Prostate gland (tissue), 2 donors: ENCODE data around the gene FANCI. TPM values are rescaled to one million over a fixed set of nuclear protein-coding genes. Genes with fewer than 3 reads are reported as not detected.

Experiments used
- DNase-seq: peaks from one replicate; pipeline ENCODE4 v3.0.0-alpha.2; 2019; ENCODE audit warnings: low spot score
- H3K27ac ChIP-seq, 2 donors: fragments of 200-600 bp; sonication (generic); 2 replicates each; pipeline ENCODE4 v1.5.1; 2017 to 2019
- H3K27me3 ChIP-seq: fragments of 200-600 bp; sonication (generic); replicated peaks from 2 replicates; pipeline ENCODE4 v1.5.1; 2019; ENCODE audit not compliant: insufficient read depth
- H3K36me3 ChIP-seq, 2 donors: fragments of 200-600 bp; sonication (generic); 1 replicate in 1 of 2; 2 replicates in 1 of 2; pipeline versions ENCODE4 v1.5.1 to v1.8.1; 2017 to 2019
- H3K4me1 ChIP-seq: fragments of 200-600 bp; sonication (generic); replicated peaks from 2 replicates; pipeline ENCODE4 v1.5.1; 2019
- H3K4me3 ChIP-seq, 2 donors: fragments of 200-600 bp; sonication (generic); 2 replicates each; pipeline ENCODE4 v1.5.1; 2017 to 2019
- H3K9me3 ChIP-seq: fragments of 200-600 bp; sonication (generic); 2 replicates; pipeline ENCODE4 v1.5.1; 2017
- POLR2A ChIP-seq: fragments of 450-650 bp; IDR thresholded peaks from one replicate; pipeline ENCODE4 v1.6.1; 2016; ENCODE audit warnings: antibody characterized with exemption, mild to moderate bottlenecking
- POLR2AphosphoS5 ChIP-seq: sonication (generic); formaldehyde crosslinking; IDR thresholded peaks from one replicate; pipeline ENCODE4 v1.6.1; 2017; ENCODE audit warnings: antibody characterized with exemption
- WGBS: methylation state at CpG from one replicate; pipeline ENCODE4 v1.1.5; 2018; 5-methylcytosine and 5-hydroxymethylcytosine counted together
- intact Hi-C: fragments of 100-400 bp; cut with DNase I; formaldehyde crosslinking; loops from one replicate; pipeline ENCODE4 v1.14.2; 2022
- total RNA-seq, 2 donors: library from RNA; depleted of rRNA; stranded (reverse); fragments of >200 nt; gene quantifications; one replicate each; pipeline ENCODE4 v1.1.0, GENCODE V29; 2016
- TF ChIP-seq, protein P1 (sequence below), 4 experiments: fragments of 200-600 bp in 2 of 4; fragments of 450-650 bp in 2 of 4; sonication (generic) in 2 of 4; IDR thresholded peaks; 1 replicate in 3 of 4; 2 replicates in 1 of 4; pipeline ENCODE4 v1.5.1; 2016 to 2019; ENCODE audit warnings: antibody characterized with exemption in 4 of 4, mild to moderate bottlenecking in 2 of 4, moderate library complexity in 2 of 4

FANCI gene
- total RNA-seq, 2 donors from 2014 or later = 7.8 to 22.7 TPM

DNA sequence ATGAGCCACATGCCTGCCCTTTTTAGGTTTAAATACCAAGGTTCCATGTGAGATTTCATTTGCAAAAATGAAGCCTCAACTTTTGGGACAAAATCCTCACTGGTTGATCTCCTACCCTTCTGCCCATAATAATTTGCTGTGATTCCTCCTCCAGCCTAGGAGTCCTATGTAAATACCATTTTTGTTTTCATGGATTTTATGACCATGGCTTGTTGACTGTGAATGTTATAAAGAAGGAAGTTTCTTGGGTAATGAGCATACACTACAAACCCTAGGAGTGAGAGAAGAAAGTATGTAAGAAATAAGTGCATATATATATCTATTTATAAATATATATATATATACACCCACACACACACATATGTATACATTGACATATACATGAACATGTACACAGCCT lies 35.5 kb upstream of the FANCI start:
- intact Hi-C loops = loop anchor here (5.0 kb wide), 1 partner anchor 34 kb away; the partner anchor contains the start of gene FANCI
- Histone ChIP-seq H3K9me3 (no peaks in the 10 kb centered on the region), H3K27ac (peak overlapping the region; percentile 6 to 51), H3K36me3 (no peaks in the 10 kb centered on the region), H3K4me3 (no peak overlapping the region), H3K27me3 (no peaks in the 10 kb centered on the region), H3K4me1 (peaks cover 8% of the 10 kb centered on the region)
- TF ChIP-seq POLR2A (no peak), POLR2AphosphoS5 (peak; percentile 46)
- TF ChIP-seq, protein P1, sequence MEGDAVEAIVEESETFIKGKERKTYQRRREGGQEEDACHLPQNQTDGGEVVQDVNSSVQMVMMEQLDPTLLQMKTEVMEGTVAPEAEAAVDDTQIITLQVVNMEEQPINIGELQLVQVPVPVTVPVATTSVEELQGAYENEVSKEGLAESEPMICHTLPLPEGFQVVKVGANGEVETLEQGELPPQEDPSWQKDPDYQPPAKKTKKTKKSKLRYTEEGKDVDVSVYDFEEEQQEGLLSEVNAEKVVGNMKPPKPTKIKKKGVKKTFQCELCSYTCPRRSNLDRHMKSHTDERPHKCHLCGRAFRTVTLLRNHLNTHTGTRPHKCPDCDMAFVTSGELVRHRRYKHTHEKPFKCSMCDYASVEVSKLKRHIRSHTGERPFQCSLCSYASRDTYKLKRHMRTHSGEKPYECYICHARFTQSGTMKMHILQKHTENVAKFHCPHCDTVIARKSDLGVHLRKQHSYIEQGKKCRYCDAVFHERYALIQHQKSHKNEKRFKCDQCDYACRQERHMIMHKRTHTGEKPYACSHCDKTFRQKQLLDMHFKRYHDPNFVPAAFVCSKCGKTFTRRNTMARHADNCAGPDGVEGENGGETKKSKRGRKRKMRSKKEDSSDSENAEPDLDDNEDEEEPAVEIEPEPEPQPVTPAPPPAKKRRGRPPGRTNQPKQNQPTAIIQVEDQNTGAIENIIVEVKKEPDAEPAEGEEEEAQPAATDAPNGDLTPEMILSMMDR (IDR thresholded peaks at IDR 0.05) = no peak
- DNase-seq = no peak

DNA sequence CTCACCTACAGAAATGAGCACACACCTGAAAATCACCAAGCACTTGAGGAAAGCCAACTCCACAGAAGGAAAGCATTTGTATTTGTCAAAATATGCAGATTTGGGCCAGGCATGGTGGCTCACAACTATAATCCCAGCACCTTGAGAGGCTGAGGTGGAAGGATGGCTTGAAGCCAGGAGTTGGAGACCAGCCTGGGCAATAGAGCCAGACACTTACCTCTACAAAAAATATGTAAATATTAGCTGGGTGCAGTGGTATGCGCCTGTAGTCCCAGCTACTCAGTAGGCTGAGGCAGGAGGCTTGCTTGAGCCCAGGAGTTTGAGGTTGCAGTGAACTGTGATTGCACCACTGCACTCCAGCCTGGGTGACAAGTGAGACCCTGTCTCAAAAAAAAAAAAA lies 34.7 kb upstream of the FANCI start:
- Histone ChIP-seq H3K9me3 (no peaks in the 10 kb centered on the region), H3K27me3 (no peaks in the 10 kb centered on the region), H3K4me3 (no peak overlapping the region), H3K36me3 (no peaks in the 10 kb centered on the region), H3K27ac (peak overlapping the region; percentile 6 to 51), H3K4me1 (peaks cover 8% of the 10 kb centered on the region)
- no peak for TF ChIP-seq POLR2AphosphoS5
- TF ChIP-seq, protein P1 (IDR thresholded peaks at IDR 0.05) = no peak
- no peak for TF ChIP-seq POLR2A
- 36% methylated on average over 1 of the region's 1 CpG for WGBS
- peak; percentile 24 for DNase-seq
- intact Hi-C loops = loop anchor here (5.0 kb wide), 1 partner anchor 33 kb away; the partner anchor contains the start of gene FANCI

DNA sequence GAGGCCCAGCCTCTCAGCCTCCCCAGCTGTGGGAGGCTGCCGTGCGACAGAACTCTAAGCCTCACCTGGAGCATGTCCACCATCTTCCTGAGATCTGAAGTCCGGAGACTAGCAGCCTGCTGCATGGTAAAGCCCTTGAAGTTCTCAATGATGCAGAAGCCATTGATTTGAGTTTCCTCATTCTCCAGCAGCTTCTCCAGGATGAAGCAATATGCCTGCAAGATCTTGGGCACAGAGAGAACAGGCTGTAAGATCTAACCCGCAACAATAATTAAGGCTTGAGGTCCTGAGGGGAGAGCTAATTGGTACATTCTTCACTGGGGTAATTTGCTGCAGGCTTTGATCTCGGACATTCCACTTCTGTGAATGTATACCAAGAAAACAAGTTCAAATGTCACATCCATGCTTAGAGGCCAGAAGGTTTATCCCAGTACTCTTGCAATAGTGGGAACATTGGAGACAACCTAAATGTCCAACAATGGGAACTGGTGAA lies 32.1 kb upstream of the FANCI start:
- no peaks in the 10 kb centered on the region for H3K27me3 ChIP-seq
- no peak for DNase-seq
- no peaks in the 10 kb centered on the region for H3K36me3 ChIP-seq
- no peak overlapping the region for H3K27ac ChIP-seq
- H3K4me1 ChIP-seq = peaks cover 8% of the 10 kb centered on the region
- 75% methylated on average over 5 of the region's 5 CpGs for WGBS
- intact Hi-C loops = no loop called here
- no peaks in the 10 kb centered on the region for H3K9me3 ChIP-seq
- TF ChIP-seq, protein P1 (IDR thresholded peaks at IDR 0.05) = no peak
- TF ChIP-seq POLR2AphosphoS5 (no peak), POLR2A (no peak)
- no peak overlapping the region for H3K4me3 ChIP-seq

DNA sequence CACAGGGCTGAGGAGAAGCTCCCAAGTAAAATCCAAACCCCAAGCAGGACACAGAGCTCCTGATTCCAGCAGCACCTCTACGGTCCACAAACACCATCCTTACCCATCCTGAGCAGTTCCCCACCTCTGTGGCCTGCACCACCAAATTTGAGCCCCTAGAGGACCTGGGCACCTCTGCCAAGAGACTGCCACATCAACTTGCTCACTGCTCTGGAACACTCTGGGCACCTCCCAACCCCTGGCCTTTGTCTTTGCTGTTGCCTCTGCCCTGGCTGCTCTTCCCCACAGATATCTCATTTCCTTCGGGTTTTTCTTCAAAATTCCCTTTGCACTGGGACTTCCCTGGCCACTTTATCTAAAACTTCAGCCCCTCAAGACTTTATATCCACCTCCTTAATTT lies 28.2 kb upstream of the FANCI start:
- TF ChIP-seq POLR2AphosphoS5 = no peak
- no peak for TF ChIP-seq POLR2A
- TF ChIP-seq, protein P1 (IDR thresholded peaks at IDR 0.05) = no peak
- Histone ChIP-seq H3K27ac (no peak overlapping the region), H3K4me3 (no peak overlapping the region), H3K27me3 (no peaks in the 10 kb centered on the region), H3K36me3 (no peaks in the 10 kb centered on the region), H3K4me1 (no peaks in the 10 kb centered on the region), H3K9me3 (no peaks in the 10 kb centered on the region)
- 88% methylated on average over 2 of the region's 2 CpGs for WGBS
- intact Hi-C loops = no loop called here
- no peak for DNase-seq

DNA sequence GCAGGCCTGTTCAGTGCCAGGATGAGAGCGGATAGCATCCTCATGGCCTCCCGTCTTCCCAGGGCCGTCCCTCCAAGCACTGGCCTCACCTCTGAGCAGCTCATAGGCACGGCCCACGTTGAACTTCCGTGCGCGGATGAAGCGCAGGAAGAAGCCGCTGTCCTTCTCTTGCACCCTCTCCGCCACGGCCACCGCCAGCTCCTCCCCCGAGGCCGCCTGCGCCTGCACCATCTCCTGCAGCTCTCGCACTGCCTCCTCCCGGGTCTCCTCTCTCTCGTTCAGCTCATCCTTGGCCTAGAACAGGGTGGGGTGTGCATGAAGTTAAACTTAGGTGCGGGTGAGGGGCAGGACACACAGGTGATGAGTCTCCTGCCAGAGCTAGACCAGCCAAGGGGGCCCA lies 26.7 kb upstream of the FANCI start:
- Histone ChIP-seq H3K27me3 (no peaks in the 10 kb centered on the region), H3K36me3 (no peaks in the 10 kb centered on the region), H3K4me3 (no peak overlapping the region), H3K4me1 (no peaks in the 10 kb centered on the region), H3K9me3 (no peaks in the 10 kb centered on the region), H3K27ac (no peak overlapping the region)
- 93% methylated on average over 20 of the region's 20 CpGs for WGBS
- no peak for DNase-seq
- intact Hi-C loops = no loop called here
- TF ChIP-seq POLR2A = no peak
- TF ChIP-seq, protein P1 (IDR thresholded peaks at IDR 0.05) = no peak
- no peak for TF ChIP-seq POLR2AphosphoS5
